Mucosa of gallbladder (tissue), 1 donor: Measurements from ENCODE around the gene ADAP1. TPM values are rescaled to one million over a fixed set of nuclear protein-coding genes. Genes with fewer than 3 reads are reported as not detected.
A peak's percentile ranks its signal among the peaks of the same experiment; 100 is the strongest.
"Not testable (repeated sequence)": the region's sequence is repeated elsewhere in the genome, so short reads cannot be mapped to it uniquely, and the experiment has no call there.

Experiments used
- DNase-seq: peaks from one replicate; pipeline ENCODE4 v3.0.0-alpha.2; 2020; ENCODE audit warnings: low spot score
- total RNA-seq: library from RNA; stranded (reverse); gene quantifications from one replicate; pipeline ENCODE4 v1.2.1, GENCODE V29; 2021
- donor health status: DM: no; HTN: no; CAD: no.

The ADAP1 gene
- total RNA-seq, 1 donor from 2014 or later, result 52.4 TPM

GRCh38 chr7:882336-883035 is 72.0 kb downstream of the ADAP1 start:
- no peak for DNase-seq

- no peak for DNase-seq
Measured at GRCh38 chr7:881441-882234, 72.8 kb downstream of the ADAP1 start.

- no peak for DNase-seq
Measured at GRCh38 chr7:880450-880849, 74.0 kb downstream of the ADAP1 start.

GRCh38 chr7:879706-880105 is 74.8 kb downstream of the ADAP1 start:
- no peak for DNase-seq

- no peak for DNase-seq
Measured at GRCh38 chr7:879093-879492, 75.4 kb downstream of the ADAP1 start.

- no peak for DNase-seq
Measured at GRCh38 chr7:877312-878232, 76.9 kb downstream of the ADAP1 start.

GRCh38 chr7:876972-877311 is 77.5 kb downstream of the ADAP1 start:
- no peak for DNase-seq

- DNase-seq, result peak; percentile 97
Measured at GRCh38 chr7:876077-876971, 78.2 kb downstream of the ADAP1 start, which contains the start of gene GET4. Gene GET4 (plus strand): TSS chr7:876554. CDS start chr7:876646, 92 bp downstream.

GRCh38 chr7:875476-876076 is 78.9 kb downstream of the ADAP1 start:
- DNase-seq, result no peak

GRCh38 chr7:875051-875450 is 79.4 kb downstream of the ADAP1 start:
- DNase-seq, result no peak

- no peak for DNase-seq
Measured at GRCh38 chr7:874031-874749, 80.3 kb downstream of the ADAP1 start.

- DNase-seq, result peak; percentile 88
Measured at GRCh38 chr7:873367-874002, 81.0 kb downstream of the ADAP1 start.

- DNase-seq, result not testable (repeated sequence)
Measured at GRCh38 chr7:872685-873084, 81.8 kb downstream of the ADAP1 start.

GRCh38 chr7:871900-872537 is 82.5 kb downstream of the ADAP1 start:
- DNase-seq, result no peak

GRCh38 chr7:869348-869747 is 85.1 kb downstream of the ADAP1 start:
- no peak for DNase-seq

GRCh38 chr7:868189-868486 is 86.3 kb downstream of the ADAP1 start:
- no peak for DNase-seq

- DNase-seq, result peak; percentile 81
Measured at GRCh38 chr7:867406-868188, 86.9 kb downstream of the ADAP1 start.

- peak; percentile 85 for DNase-seq
Measured at GRCh38 chr7:867001-867405, 87.5 kb downstream of the ADAP1 start.
